ENCODE data around the gene AFAP1. TPM values are rescaled to one million over a fixed set of nuclear protein-coding genes. Genes with fewer than 3 reads are reported as not detected.

AFAP1 gene
- total RNA-seq, 2 donors from 2014 or later = 18.2 to 22.5 TPM

DNA sequence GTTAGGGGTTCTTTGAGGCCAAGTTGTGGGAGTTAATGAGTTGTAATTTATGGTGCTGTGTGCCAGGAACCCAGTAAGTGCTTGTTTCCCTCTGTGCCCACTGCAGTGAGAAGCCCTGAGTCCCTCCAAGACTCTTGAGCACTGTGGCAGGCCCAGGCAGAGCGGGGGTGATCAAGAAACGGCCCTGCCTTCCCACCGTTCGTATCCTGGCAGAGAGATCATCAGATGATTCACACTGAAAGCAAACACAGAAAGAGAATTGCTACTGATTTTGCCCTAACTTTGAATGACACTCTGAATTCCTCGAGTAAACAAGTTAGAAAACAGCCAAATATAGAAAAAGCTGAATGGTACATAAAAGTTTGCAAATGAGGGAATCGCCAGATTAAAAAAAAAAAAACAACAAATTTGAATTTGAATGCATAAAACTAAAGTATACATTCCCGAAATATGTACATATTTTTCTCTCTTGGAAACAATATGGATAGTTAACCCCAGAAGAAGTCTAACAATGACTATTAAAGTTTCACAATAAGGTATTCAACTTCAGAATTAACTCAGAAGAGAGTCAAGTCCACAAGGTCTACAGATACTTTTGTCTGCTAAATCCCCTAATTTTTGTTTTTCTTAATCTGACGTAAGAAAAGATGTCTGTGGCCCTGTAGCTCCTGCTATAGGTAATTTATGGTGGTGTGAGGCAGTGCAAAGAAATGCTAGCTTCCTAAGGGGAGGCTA is 71.8 kb downstream of the AFAP1 start:
- no peaks in the 10 kb centered on the region for H3K27me3 ChIP-seq (ENCODE audit: control insufficient read depth, insufficient read depth, low read length, poor library complexity, severe bottlenecking)
- peaks cover 55% of the 10 kb centered on the region for H3K36me3 ChIP-seq (ENCODE audit: control insufficient read depth, insufficient read depth, low read length)
- H3K4me1 Mint-ChIP-seq = peaks cover 4% of the 10 kb centered on the region
- TF ChIP-seq, protein P1, sequence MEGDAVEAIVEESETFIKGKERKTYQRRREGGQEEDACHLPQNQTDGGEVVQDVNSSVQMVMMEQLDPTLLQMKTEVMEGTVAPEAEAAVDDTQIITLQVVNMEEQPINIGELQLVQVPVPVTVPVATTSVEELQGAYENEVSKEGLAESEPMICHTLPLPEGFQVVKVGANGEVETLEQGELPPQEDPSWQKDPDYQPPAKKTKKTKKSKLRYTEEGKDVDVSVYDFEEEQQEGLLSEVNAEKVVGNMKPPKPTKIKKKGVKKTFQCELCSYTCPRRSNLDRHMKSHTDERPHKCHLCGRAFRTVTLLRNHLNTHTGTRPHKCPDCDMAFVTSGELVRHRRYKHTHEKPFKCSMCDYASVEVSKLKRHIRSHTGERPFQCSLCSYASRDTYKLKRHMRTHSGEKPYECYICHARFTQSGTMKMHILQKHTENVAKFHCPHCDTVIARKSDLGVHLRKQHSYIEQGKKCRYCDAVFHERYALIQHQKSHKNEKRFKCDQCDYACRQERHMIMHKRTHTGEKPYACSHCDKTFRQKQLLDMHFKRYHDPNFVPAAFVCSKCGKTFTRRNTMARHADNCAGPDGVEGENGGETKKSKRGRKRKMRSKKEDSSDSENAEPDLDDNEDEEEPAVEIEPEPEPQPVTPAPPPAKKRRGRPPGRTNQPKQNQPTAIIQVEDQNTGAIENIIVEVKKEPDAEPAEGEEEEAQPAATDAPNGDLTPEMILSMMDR (conservative IDR thresholded peaks at IDR 0.05) = no peak
- H3K27ac ChIP-seq (ENCODE audit: low read depth, low read length) = no peak overlapping the region
- no peak overlapping the region for H3K9ac ChIP-seq (ENCODE audit: extremely low read depth, low read length, poor library complexity, severe bottlenecking)
- H3K9me3 Mint-ChIP-seq = peaks cover 13% of the 10 kb centered on the region
- H3K4me3 ChIP-seq (ENCODE audit: low read length) = no peak overlapping the region
- H3K36me3 Mint-ChIP-seq (ENCODE audit: low read depth) = peaks cover 62% of the 10 kb centered on the region
- 75 to 89% methylated on average over 6 to 8 of the region's 8 CpGs for WGBS, 2 experiments (ENCODE audit: insufficient coverage in 1 of 2, insufficient read length in 1 of 2)
- H3K27ac Mint-ChIP-seq = peak overlapping the region; percentile 36
- H3K27me3 Mint-ChIP-seq (ENCODE audit: insufficient read depth) = peaks cover 1% of the 10 kb centered on the region
- no peaks in the 10 kb centered on the region for H3K4me1 ChIP-seq (ENCODE audit: control insufficient read depth, insufficient read depth, low read length)
- peaks cover 8% of the 10 kb centered on the region for H3K9me3 ChIP-seq (ENCODE audit: control insufficient read depth, low read length)
- H3K4me3 Mint-ChIP-seq = no peak overlapping the region
- no peak for DNase-seq

DNA sequence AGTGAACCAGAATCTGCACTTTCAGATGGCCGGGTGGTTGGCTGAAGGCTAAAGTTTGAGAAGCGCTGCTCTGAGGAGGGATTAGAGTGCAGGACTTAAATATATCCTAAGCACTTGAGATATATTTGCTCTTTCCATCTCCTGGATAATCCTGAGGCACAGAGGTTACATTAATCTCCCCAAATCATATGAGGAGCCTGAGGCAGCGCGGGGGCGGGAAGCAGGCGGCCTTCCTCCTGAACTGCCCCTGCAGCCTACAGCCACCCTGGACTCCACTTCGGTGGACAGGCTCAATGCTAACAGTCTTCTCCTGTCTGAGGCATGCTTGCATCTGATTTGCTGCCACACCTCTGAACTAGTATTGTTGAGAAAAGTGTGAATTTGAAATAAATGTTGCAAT is 72.5 kb downstream of the AFAP1 start:
- 89 to 100% methylated on average over 1 to 7 of the region's 7 CpGs for WGBS, 2 experiments (ENCODE audit: insufficient coverage in 1 of 2, insufficient read length in 1 of 2)
- Mint-ChIP-seq H3K9me3 (peaks cover 13% of the 10 kb centered on the region), H3K4me3 (no peak overlapping the region), H3K36me3 (ENCODE audit: low read depth) (peaks cover 62% of the 10 kb centered on the region), H3K27me3 (ENCODE audit: insufficient read depth) (peaks cover 1% of the 10 kb centered on the region), H3K4me1 (peaks cover 7% of the 10 kb centered on the region), H3K27ac (no peak overlapping the region)
- peaks cover 8% of the 10 kb centered on the region for H3K9me3 ChIP-seq (ENCODE audit: control insufficient read depth, low read length)
- no peaks in the 10 kb centered on the region for H3K4me1 ChIP-seq (ENCODE audit: control insufficient read depth, insufficient read depth, low read length)
- H3K36me3 ChIP-seq (ENCODE audit: control insufficient read depth, insufficient read depth, low read length) = peaks cover 55% of the 10 kb centered on the region
- TF ChIP-seq, protein P1 (conservative IDR thresholded peaks at IDR 0.05) = no peak
- no peaks in the 10 kb centered on the region for H3K27me3 ChIP-seq (ENCODE audit: control insufficient read depth, insufficient read depth, low read length, poor library complexity, severe bottlenecking)
- DNase-seq = peak; percentile 16
- H3K9ac ChIP-seq (ENCODE audit: extremely low read depth, low read length, poor library complexity, severe bottlenecking) = no peak overlapping the region
- no peak overlapping the region for H3K27ac ChIP-seq (ENCODE audit: low read depth, low read length)
- no peak overlapping the region for H3K4me3 ChIP-seq (ENCODE audit: low read length)

DNA sequence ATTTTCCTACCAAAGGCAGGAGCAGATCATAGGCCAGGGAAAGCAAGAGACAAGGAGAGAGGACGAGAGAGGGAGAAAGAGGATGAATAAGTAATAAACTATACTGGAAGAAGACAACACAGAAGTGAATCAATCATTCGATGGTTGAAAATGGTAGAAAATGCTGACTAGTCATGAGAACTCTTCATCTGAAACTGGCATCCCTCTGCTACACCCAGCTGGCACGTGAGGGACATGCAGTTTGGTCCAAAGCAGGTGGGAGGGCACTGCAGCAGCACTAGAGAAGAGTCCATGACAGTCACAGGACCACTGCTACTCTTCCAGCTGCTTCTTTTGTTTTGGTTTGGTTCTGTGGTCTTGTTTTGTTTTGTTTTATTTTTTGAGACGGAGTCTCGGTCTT is 74.1 kb downstream of the AFAP1 start:
- H3K27me3 ChIP-seq (ENCODE audit: control insufficient read depth, insufficient read depth, low read length, poor library complexity, severe bottlenecking) = no peaks in the 10 kb centered on the region
- H3K4me3 ChIP-seq (ENCODE audit: low read length) = no peak overlapping the region
- WGBS, 2 experiments (ENCODE audit: insufficient coverage in 1 of 2, insufficient read length in 1 of 2) = 94 to 100% methylated on average over 3 to 5 of the region's 5 CpGs
- Mint-ChIP-seq H3K4me1 (peaks cover 20% of the 10 kb centered on the region), H3K36me3 (ENCODE audit: low read depth) (peaks cover 50% of the 10 kb centered on the region), H3K4me3 (no peak overlapping the region), H3K27ac (no peak overlapping the region), H3K9me3 (peaks cover 8% of the 10 kb centered on the region), H3K27me3 (ENCODE audit: insufficient read depth) (peaks cover 1% of the 10 kb centered on the region)
- H3K36me3 ChIP-seq (ENCODE audit: control insufficient read depth, insufficient read depth, low read length) = peaks cover 56% of the 10 kb centered on the region
- H3K27ac ChIP-seq (ENCODE audit: low read depth, low read length) = no peak overlapping the region
- H3K4me1 ChIP-seq (ENCODE audit: control insufficient read depth, insufficient read depth, low read length) = peaks cover 5% of the 10 kb centered on the region
- H3K9ac ChIP-seq (ENCODE audit: extremely low read depth, low read length, poor library complexity, severe bottlenecking) = no peak overlapping the region
- peak; percentile 6 for DNase-seq
- H3K9me3 ChIP-seq (ENCODE audit: control insufficient read depth, low read length) = no peaks in the 10 kb centered on the region
- TF ChIP-seq, protein P1 (conservative IDR thresholded peaks at IDR 0.05) = no peak
